Activated gamma-delta T cell treated with Interleukin-2 at 50 U/mL for 16 hours (primary cell): ENCODE measurements around the gene MGRN1.

Experiments
- DNase-seq: peaks from one replicate; pipeline ENCODE4 v3.0.0-alpha.2; 2020

The MGRN1 gene

DNA sequence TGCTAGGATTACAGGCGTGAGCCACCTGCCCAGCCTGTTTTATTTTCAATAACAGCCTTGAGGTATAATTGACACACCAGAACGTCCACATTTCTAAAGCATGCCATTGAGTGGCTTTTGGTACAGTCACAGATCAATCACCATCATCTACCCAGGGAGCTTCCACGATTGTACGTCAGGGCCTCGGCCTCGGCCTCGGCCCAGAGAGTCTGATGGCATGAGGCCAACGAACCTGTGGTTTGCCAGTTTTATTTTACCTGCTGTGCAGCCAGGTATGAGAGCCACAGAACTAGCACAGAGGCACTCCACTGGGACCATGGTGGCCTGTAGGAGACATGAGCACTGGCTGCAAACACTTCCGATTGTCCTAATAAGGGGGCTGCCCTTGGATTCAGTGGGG lies 18.3 kb upstream of the MGRN1 start:
- DNase-seq: no peak

DNA sequence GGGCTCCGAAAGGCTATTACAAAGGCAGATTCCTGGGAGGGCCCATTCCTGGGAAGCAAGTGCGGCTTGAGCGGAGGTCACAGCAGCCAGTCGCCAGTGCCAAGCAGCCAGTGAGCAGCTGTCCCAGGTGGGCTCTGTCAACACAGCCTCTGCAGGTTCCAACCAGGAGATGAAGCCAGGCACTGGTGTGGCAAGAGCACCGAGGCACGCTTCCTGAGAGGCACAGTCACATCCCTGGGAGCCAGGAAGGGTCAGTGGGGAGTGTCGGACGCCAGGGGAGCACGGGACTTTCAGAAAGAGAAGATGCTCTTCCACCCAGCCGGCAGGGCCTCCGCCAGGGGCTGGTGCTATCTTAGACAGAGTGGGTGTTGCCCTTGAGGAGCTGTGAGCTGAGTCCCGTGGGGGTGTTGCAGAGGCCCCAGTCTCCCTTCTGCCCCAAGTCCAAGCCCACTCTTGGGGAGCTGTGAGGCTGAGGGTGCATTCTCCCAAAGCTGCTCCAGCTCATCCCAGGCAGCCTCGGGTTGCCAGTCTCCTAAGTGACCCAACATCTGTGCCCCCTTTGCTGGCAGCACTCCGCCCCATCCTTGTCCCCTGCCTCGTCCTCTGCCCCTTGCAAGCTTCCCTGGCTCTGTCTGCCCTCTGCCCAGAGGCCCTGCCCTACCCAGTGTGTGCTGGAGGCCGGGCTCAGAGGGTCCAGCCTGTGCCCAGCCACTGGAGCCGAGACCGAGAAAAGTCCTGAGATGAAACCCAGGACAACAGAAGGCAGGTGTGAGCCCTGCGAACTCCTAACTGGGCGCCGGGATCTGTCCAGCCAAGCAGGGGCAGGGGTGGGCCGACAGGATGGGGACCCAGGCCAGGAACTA lies 16.6 kb upstream of the MGRN1 start:
- DNase-seq: no peak

DNA sequence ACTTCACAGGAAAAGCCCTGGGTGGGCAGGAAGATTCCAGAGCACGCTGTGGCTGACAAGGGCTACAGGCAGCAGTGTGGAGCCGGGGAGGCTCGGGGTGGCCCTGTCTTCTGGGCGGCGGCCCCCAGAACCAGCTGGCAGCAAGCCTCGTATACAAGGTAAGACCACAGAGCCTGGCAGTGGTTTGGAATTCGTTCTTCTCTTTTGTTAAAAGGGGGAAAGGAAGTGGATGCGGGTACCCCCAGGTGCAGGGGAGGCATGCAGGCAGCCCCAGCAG lies 16.0 kb upstream of the MGRN1 start:
- DNase-seq: no peak

DNA sequence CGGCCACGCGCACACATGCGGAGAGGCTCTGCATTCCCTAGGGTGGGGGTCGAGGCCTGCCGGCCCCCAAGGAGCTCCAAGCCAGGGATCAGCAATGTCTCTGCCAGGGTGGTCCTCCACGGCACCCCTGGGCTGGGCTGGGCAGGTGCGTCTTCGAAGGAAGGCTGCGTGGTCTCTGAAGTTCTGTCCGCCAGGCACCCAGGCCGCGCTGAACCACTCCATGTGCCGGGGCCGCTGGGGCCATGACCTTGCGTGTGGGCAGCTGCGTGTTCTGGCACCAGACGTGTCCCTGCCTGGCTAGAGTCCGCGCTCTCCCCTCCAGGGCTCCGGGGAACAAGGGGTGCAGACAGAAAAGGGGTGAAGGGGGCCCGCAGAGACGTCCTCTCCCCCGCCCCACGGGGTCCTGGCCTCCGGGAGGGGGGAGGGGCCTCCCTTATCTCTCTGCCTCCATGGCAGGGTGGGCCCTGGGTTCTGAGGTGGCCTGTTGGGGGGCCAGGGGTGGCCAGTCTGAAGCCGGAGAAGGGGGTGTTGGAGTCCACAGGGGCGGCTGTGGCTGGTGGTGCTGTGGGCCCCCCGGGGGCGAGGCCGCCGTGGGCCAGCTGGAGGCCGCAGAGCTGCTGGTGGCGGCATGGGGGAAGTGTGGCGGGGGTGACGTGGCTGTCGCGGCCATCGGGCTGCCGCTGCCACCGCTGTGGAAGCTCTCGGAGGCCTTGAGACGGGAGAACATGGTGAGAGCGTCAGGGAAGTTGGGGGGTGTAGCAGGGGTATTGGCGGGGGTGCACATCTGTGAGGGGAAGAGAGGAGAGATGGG lies 15.2 kb upstream of the MGRN1 start:
- DNase-seq: no peak

DNA sequence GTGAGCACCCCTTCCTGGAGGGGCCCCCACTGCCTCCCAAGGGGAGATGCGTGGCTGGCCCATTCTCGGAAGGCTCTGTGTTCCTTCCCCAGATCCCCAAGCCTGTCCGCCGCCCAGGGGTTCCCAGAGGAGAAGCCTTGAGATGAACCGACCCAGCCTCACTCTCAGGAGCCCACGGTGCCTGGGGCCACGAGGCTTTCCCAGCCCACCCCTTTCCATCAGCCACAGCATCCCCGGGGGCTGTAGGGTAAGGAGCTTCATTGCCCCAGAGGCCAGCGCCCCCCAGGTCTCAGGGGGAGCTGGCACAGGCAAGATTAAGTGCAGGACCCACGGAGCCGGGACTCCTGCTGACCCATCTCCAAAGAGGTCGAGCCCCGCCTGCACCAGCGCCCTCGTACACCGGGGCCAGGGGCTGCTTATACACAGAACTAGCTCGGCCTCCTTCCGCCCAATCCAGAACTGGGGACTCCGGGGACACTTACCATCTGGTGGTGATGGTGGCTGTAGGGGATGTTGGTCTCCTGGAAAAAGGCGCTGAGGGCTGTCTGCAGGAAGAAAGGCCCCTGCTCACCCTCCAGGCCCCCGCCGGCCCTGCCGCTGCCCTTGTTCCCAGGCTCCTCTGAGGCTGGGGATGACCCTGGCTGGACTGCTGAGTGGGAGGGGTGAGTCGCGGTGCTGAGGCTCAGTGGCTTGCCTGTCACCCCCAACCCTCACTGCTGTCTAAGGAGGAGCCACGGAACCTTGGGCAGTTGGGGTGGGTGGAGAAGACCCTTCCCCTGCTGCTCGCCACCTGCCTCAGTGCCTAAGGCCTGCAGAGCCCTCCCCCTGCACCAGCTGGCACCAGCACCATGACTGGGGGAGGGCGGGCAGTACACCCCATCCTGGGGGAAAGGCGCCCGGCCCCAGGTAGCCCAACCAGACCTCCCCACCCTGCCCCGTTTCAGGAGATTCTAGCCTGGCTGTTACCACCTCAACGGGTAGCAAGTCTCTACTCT lies 14.3 kb upstream of the MGRN1 start:
- DNase-seq: no peak

DNA sequence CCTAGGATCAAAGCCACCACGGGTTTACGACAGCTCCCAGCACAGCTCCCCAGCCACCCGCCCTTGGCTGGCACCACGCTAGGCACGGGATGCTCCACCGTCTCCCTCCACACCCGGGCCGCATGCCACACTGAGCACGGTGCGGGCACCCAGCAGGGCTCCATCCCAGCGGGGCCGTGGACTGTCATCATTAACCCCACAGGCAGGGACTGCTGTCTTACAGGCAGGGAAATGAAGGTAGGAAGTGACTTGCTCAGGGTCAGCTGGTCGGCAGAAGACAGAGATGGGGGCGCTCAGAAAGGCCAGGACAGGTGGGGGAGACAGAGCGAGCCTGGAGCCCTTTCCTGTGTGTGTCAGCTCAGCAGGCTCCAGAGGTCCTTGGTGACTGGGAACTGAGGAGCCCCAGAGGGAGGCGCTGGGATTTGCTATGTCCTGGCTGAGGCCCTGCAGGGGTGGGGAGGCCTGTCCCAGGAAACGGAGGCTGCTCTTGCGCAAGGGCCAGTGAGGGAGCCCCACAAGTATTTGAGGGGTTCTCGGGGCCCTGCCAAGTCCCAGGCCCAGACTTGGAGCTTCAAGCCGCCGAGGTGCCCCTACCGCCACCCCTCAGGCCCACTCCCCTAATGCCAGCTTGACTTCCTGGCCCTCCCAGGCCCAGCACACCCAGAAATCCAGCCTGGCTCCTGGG lies 13.1 kb upstream of the MGRN1 start:
- no peak for DNase-seq

DNA sequence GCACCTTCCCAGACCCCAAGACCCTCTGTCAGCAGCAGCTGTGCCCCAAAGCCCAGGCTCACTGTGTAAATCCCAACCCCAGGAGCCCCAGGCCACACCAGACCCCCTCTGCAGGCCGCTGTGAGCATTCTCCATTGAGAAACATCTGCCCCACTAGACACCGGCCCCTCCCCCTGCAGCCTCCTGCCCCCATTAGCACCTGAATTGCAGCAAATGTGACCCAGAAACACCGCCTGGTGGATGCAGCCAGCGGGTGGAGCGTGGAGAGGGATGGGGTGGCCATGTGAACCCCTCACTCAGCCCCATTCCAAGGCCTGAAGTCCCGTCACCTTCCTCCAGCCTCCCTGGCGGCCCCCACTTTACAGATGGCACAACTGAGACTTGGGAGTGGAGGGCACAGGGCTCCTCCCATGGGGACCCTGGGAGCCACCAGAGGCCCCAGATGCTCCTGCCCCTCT lies 12.1 kb upstream of the MGRN1 start:
- DNase-seq: no peak

DNA sequence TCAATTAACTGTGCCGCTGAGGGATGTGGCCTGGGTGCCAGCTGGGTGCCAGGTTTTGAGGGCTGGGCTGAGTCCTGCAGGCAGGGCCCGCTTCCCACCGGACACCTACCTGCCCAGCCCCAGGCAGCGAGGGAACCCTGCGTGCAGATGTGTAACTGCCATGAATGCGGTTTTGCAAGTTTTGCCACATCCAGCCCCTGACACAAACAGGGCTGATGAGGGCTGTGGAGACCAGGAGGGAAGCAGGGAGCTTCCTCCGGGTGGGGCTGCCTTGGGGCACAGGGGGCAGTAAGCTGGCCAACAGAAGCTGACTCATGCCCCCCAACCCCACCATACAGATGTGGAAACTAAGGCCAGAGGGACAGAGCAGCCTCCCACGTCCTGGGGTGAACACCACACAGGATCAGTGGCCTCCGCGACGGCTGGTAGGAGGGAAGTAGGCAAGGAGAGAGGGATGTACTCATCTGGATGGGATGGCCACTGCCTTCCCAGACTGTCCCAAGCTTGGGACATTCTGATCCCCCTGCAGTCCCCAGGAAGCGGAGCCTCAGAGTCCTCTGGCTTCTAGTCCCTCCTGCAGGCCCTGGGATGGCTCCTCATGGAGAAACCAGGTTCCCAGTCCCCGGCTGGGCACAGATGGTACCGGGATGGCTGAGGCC lies 11.5 kb upstream of the MGRN1 start:
- DNase-seq: no peak

DNA sequence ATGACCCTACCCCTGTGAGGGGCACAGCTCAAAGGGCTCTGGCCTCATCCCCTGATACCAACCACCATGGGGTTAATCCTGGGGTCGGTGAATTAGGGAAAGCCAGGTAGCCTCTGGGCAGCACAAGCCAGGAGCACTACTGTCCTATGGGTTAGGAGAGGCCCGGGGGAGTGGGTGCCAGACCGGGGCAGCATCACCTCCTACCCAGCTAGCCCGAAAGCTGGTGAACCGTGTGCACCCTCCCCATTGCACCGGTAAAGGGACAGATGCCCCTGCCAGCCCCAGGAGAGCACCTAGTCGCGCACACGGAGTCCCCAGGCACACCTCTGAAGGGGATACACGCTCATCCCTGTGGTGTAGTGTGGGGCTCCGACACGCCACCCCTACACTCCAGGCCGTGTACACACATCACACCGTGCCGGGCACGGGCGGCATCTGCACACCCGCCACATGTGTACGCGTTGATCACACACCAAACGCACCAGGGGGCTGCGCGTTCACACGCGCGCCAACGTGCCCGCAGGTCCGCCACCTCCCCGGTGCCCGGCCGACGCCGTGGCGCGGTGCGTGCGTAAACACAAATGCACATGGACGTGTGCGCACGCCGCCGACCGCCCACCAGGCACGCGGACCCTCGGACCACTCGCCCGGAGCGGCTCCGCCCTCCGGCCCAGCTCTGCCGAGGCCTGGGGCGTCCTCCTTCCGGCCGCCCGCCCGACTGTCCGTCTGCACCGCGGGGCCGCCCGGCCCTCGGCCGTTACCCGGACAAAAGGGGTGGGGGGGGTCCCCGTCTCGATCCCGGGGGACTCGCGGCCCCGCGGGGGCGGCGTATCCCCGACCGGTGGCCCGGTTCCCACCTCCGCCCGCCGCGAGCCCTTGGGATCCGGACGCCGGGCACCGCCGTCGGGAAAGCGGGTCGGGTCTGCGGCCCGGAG lies 10.7 kb upstream of the MGRN1 start:
- peak; percentile 22 for DNase-seq

DNA sequence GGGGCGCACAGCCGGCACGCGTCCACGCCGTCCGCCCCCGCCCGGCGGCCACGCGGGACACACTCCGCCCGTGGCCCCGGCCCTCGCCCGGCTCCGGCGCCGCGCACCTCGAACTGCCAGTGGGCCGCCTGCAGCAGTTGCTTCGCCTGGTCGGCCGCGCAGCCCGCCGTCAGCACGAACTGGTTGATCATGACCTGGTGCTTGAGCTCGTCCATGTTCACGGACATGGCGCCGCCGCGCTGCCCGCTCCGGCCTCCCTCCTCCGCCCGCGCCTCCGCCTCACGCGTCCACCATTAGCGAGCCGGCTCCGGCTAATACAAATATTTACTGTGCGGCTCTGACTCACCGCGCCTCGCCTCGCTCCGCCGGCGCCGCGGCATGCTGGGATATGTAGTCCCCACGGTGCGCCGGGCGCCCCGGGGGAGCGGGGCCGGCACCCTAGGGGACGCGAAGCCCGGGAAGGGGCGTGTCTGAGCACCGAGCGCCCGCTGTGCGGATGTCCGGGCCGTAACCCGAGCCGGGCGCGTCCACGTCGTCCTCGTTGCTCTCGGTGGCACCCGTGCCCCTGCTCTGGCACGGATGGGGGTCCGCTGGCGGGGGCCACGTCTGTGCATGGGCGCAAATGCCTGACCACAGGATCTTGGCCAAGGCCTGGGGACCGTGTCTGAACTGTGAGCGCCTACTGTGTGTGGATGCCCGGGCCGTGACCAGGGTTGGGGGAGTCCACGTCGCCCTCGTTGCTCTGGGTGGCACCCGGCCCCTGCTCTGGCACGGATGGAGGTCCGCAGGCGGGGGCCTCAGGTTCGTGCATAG lies 9.8 kb upstream of the MGRN1 start, which contains the start of gene UBALD1:
Gene UBALD1 (minus strand): TSS at position 318 of the 813 bp plus-strand sequence. CDS start 91 bp downstream, at position 227.
- peak; percentile 65 for DNase-seq

DNA sequence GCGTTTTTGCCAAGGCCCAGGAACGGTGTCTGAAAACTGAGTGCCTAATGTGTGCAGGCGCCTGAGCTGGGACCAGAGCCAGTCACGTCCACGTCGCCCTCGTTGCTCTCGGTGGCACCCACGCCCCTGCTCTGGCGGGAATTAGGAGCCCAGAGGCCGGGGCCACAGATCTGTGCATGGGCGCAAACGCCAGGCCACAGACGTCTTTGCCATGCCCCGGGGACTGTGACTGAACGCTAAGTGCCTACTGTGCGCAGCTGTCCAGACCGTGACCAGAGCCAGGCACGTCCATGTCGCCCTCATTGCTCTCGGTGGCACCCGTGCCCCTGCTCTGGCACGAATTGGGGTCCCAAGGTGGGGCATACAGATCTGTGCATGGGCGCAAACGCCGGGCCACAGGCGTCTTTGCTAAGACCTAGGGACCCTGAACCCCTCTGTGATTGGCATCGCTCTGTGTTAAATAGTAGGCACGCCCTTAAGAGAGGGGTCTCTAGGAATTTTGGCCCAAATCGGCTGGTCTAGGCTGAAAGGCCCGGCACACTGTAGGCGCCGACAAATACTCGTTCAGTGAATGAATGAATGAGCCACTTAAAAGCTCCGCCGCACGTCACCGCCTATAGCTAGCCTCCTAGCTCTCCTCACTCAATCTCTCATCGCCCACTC lies 9.1 kb upstream of the MGRN1 start:
- DNase-seq: no peak

DNA sequence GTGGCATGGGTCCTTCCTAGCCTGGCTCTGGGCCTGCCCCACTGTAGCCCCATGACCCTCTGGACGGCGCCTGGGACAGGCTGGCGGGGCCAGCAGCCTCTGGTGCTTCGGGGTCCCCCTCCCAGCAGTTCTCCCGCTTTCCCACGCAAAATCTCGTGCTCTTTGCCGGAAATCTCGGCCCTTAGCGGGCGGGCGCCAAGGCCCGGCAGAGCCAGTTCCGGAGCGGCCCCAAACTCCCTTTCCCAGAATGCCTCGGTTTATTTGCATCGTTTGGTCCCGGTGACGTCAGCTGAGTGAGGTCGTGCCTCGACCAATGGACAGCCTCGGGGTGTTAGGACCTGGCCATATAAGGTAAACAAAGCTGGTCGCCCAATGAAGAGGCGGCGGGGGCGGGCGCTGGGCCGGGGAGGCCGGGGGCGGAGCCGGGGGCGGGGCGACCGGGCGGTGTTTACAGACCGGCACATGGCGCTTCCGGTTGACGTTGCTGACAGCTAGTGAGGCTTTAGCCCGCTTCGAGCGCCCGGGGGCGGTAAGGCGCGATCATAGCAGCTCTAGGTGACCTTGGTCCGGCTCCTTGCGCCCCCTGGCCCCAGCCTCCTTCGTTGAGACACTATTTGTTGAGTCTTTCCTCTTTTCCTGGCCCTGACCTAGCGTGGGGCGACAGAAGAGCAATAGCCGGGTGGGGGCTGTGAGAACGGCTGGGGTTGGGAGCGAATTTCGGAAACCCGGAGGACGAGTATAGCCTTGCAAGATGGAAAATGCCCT lies 8.4 kb upstream of the MGRN1 start:
- peak; percentile 98 for DNase-seq

DNA sequence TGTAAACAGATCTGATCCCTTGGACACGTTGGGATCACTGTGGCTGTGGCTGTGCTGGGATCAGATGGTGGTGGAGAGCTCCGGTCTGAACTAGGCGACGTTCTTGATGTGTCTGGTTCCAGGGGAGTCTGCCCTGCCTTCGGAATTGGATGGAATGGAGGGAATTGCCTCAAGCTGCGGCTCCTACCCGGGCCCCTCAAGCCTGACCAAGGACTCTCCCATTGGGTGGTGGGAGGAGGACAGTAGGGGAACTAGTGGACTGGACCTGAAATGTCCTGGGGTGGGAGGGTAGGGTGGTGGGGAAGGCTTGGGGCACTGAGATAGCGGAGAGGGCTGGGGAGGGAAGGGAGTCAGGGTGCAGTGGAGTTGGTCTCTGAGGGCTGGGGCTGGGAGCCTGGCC lies 6.7 kb upstream of the MGRN1 start:
- no peak for DNase-seq

DNA sequence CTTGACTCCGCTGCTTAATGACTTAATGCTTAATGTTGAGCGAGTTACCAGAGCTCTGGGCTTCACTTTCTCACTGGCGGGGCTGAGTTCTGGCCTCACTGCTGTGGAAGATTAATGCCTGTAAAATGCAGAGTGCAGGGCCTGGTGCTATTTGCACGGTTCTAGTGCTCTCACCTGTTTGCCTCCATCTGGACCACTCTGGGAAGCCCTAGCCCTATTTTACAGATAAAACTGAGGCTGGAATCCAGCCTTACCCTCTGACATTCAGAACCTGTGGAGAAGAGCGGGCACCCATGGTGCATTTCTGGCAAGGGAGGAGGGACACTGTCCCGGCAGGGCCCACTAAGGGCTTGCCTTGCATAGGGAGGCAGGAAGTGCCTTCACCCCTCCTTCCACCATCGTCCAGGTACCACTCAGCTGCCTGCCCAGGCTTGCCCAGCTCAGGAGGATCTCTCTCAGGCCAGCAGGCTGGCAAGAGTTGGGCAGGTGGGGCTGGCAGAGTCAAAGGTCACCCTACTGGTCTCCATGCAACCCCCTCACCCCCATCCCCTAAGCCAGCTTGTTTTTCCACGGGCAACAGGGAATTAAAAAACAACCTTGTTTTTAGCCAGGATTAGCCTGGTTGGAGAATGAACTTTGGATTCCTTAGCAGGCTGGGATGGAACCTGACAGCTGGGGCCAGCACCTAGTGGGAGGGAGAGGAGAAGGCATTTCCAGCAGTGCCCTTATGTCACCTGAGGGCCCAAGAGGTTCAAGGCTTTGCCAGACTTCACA lies 5.8 kb upstream of the MGRN1 start:
- DNase-seq: no peak

DNA sequence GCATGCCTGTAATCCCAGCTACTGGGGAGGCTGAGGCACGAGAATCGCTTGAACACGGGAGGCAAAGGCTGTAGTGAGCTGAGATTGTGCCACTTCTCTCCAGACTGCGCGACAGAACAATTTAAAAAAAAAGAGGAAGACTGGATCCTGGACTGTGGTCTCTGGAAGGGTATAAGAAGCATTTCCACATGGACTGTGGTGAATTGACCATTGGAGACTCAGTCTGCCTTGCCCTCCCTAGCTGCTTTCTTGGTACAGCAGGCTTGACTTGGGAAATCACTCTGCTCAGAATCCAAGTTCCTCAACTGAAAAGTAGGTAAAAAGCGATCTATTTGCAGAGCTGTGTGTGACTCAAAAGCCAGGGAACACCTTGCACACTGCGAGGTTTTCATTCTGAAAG lies 1.0 kb upstream of the MGRN1 start:
- DNase-seq: no peak

DNA sequence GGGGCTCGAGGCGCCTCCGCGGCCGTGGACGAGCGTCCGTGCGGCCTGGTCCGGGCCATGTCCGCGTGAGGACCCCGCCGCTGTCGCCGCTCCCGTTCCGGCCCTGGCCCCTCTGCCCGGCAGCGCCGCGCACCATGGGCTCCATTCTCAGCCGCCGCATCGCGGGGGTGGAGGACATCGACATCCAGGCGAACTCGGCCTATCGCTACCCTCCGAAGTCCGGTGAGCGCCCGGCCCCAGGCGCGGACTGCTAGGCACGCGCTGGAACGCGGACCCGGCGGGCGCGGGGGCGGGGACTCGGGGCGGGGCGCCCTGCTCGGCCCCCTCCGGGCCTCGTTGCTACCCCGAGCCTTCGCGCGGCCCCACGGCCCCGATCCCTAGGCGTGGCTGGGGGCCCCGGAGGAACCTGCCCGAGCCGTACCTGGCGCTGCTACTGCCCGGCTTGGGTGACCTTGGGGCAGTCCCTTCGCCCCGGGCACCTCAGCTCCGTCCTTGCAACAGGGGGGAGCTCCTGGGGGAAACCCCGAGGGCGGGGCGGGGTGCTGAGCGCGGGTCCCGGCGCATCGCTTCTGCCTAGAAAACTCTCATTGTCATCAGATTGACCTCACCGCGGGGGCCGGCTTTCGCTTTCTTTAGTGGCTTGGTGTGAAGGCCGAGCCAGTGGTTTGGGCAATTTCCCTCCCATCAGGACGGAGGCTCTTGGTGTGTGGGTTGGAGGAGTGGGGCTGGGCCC lies 367 bp downstream of the MGRN1 start:
- DNase-seq: peak; percentile 53
